IPS-18a (cell line): Measurements from ENCODE around the gene VSTM2L.

Experiments used
- H3K27ac ChIP-seq: one replicate; pipeline ENCODE4 v1.5.1; 2013; ENCODE audit warnings: low read length
- H3K27me3 ChIP-seq: one replicate; pipeline ENCODE4 v1.6.1; 2013; ENCODE audit warnings: mild to moderate bottlenecking, low read length; ENCODE audit not compliant: control insufficient read depth, insufficient read depth
- H3K36me3 ChIP-seq: one replicate; pipeline ENCODE4 v1.6.1; 2013; ENCODE audit warnings: low read depth, low read length; ENCODE audit not compliant: control insufficient read depth
- H3K4me1 ChIP-seq: one replicate; pipeline ENCODE4 v1.6.1; 2013; ENCODE audit warnings: low read depth, low read length; ENCODE audit not compliant: control insufficient read depth
- H3K4me3 ChIP-seq: one replicate; pipeline ENCODE4 v1.5.1; 2013; ENCODE audit warnings: low read length
- H3K9ac ChIP-seq: one replicate; pipeline ENCODE4 v1.6.1; 2013; ENCODE audit warnings: mild to moderate bottlenecking, low read length, moderate library complexity
- H3K9me3 ChIP-seq: one replicate; pipeline ENCODE4 v1.6.1; 2013; ENCODE audit warnings: low read depth, low read length; ENCODE audit not compliant: control insufficient read depth

VSTM2L gene

DNA sequence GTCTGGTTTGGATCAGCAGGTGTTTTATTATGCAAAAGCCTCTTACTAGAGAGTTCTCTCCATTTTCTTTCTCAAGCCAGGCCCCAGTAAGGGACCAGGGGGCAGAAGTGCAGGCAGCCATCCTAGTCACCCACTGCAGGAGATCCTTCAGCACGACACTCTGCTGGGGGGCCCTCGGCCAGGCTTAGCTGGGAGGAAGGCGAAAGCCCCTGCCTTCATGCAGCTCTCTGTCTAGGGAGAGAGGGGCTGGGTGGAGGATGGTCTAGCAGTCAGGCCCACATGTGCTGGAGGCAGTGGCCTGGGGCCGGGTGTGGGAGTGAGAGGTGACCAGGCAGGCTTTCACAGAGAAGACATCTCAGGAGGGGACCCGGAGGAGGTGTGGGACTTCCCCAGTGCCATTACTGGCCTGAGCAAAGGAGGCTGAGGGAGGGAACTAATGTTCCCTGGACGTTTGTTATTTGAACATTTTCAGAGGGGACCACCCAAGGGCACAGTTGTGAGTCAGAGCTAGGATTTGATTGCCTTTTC is 33.5 kb upstream of the VSTM2L start:
- peaks cover 17% of the 10 kb centered on the region for H3K4me1 ChIP-seq
- H3K9ac ChIP-seq: no peak overlapping the region
- H3K27ac ChIP-seq: no peak overlapping the region
- H3K36me3 ChIP-seq: peaks cover 6% of the 10 kb centered on the region
- no peaks in the 10 kb centered on the region for H3K9me3 ChIP-seq
- no peaks in the 10 kb centered on the region for H3K27me3 ChIP-seq
- H3K4me3 ChIP-seq: no peak overlapping the region

DNA sequence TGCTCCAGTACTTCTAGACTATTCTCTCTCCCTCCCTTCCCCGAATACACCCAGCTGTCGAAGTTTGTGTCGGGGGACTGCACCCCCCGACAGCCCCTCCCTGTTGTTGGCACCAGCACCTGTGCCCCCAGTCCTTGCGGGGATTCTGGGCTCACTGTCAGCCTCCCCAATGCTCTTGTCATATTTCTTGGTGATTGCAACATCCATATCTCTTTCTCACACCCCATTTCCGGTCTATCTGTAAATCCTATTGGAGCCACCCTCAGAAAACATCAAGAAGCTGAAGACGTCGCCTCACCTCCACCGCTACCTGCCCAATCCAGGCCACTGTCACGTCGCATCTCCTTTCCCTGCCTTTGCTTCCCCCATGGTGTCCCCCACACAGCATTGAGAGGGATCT is 32.6 kb upstream of the VSTM2L start:
- H3K4me1 ChIP-seq: peaks cover 17% of the 10 kb centered on the region
- H3K36me3 ChIP-seq: peaks cover 6% of the 10 kb centered on the region
- no peak overlapping the region for H3K4me3 ChIP-seq
- no peaks in the 10 kb centered on the region for H3K9me3 ChIP-seq
- H3K27me3 ChIP-seq: no peaks in the 10 kb centered on the region
- no peak overlapping the region for H3K27ac ChIP-seq
- no peak overlapping the region for H3K9ac ChIP-seq

DNA sequence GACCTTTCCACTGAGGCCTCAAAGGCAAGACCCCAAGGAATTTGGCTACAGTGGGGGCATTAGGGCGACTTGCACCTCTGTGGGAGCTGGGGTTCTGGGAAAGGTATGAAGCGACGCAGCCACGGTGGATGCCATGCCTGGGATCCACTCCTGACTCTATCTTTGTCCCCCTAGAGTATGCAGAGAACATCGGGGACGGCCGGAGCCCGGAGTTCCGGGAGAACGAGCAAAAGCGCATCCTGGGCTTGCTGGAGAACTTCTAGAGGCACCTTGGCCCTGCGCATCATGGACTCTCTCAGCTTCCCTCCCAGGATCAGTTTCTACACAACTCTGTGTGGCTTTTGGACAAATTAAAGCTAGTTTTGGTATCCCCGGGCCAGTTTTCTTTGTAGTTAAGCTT is 31.2 kb upstream of the VSTM2L start:
- H3K36me3 ChIP-seq: peaks cover 6% of the 10 kb centered on the region
- H3K27ac ChIP-seq: no peak overlapping the region
- no peaks in the 10 kb centered on the region for H3K9me3 ChIP-seq
- peaks cover 17% of the 10 kb centered on the region for H3K4me1 ChIP-seq
- H3K9ac ChIP-seq: no peak overlapping the region
- no peak overlapping the region for H3K4me3 ChIP-seq
- H3K27me3 ChIP-seq: no peaks in the 10 kb centered on the region

DNA sequence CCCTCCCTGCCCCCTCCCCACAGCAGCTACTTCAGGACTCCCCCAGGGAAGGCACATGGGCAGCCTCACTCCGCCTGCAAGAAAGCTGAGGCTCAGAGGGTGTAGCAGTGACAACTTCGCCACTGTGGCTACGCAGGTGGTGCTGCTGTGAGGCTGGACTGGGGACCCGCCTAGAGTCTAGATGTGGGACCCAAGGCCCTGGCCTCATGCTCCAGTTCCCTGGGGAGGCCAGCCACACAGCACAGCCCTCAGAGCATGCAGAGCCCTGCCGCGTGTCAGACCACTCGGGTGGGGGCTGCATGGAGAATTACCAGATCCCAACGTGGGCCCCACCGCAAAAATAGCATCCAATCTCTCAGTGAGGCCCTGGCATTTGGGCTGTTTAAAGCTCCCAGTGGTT is 30.8 kb upstream of the VSTM2L start:
- no peaks in the 10 kb centered on the region for H3K27me3 ChIP-seq
- H3K27ac ChIP-seq: no peak overlapping the region
- no peaks in the 10 kb centered on the region for H3K9me3 ChIP-seq
- no peak overlapping the region for H3K9ac ChIP-seq
- H3K4me3 ChIP-seq: no peak overlapping the region
- H3K36me3 ChIP-seq: peaks cover 6% of the 10 kb centered on the region
- H3K4me1 ChIP-seq: peaks cover 17% of the 10 kb centered on the region

GRCh38 chr20:37873884-37874283 is 29.0 kb upstream of the VSTM2L start:
- H3K9ac ChIP-seq: no peak overlapping the region
- peaks cover 11% of the 10 kb centered on the region for H3K4me1 ChIP-seq
- H3K36me3 ChIP-seq: peaks cover 6% of the 10 kb centered on the region
- no peak overlapping the region for H3K27ac ChIP-seq
- H3K9me3 ChIP-seq: no peaks in the 10 kb centered on the region
- no peaks in the 10 kb centered on the region for H3K27me3 ChIP-seq
- H3K4me3 ChIP-seq: no peak overlapping the region

DNA sequence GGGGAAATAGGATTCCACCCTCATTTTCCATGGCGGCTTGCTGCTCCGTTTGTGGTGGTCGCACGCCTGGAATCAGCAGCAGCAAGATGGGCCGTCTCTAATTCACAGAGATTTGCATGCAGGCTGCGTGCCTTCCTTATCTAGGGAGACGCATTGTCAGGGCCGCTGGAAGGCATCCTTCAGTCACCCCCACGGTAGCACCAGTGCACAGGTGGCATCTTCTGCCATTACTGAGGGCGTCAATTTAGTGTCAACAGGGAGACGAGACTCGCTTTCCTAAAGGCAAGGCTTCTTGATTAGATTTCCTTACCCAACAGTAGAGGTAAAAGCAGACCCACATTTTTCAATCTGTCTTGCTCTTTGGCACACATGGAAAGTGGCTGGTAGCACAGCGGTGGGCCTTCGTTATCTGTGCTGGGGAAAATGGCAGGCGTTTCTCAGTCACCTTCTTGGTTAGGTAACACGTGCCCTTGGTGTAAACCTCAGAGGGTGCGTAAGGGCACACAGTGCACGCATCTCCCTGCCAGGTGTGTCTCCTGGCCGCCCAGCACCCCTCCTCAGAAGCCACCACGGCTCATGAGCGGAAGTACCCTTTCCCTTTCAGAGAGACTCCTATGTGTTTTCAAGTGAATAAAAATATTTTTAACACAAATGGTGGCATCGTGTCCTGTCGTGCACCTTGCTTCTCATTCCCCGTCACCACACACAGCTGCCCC is 27.3 kb upstream of the VSTM2L start:
- Histone ChIP-seq H3K9ac (no peak overlapping the region), H3K27me3 (no peaks in the 10 kb centered on the region), H3K27ac (no peak overlapping the region), H3K4me3 (no peak overlapping the region), H3K4me1 (no peaks in the 10 kb centered on the region), H3K9me3 (no peaks in the 10 kb centered on the region), H3K36me3 (peaks cover 6% of the 10 kb centered on the region)

- H3K9ac ChIP-seq: no peak overlapping the region
- no peak overlapping the region for H3K27ac ChIP-seq
Observed at GRCh38 chr20:37876863-37877262, 26.1 kb upstream of the VSTM2L start.

GRCh38 chr20:37877832-37878772 is 24.8 kb upstream of the VSTM2L start:
- H3K27ac ChIP-seq: no peak overlapping the region
- H3K4me1 ChIP-seq: no peaks in the 10 kb centered on the region
- no peak overlapping the region for H3K4me3 ChIP-seq
- H3K36me3 ChIP-seq: peaks cover 6% of the 10 kb centered on the region
- no peaks in the 10 kb centered on the region for H3K9me3 ChIP-seq
- no peaks in the 10 kb centered on the region for H3K27me3 ChIP-seq
- H3K9ac ChIP-seq: no peak overlapping the region

More at GRCh38 chr20:37876863-37877262, 26.1 kb upstream of the VSTM2L start:
- Histone ChIP-seq H3K27me3 (no peaks in the 10 kb centered on the region), H3K9me3 (no peaks in the 10 kb centered on the region), H3K4me3 (no peak overlapping the region), H3K36me3 (peaks cover 6% of the 10 kb centered on the region), H3K4me1 (no peaks in the 10 kb centered on the region)

DNA sequence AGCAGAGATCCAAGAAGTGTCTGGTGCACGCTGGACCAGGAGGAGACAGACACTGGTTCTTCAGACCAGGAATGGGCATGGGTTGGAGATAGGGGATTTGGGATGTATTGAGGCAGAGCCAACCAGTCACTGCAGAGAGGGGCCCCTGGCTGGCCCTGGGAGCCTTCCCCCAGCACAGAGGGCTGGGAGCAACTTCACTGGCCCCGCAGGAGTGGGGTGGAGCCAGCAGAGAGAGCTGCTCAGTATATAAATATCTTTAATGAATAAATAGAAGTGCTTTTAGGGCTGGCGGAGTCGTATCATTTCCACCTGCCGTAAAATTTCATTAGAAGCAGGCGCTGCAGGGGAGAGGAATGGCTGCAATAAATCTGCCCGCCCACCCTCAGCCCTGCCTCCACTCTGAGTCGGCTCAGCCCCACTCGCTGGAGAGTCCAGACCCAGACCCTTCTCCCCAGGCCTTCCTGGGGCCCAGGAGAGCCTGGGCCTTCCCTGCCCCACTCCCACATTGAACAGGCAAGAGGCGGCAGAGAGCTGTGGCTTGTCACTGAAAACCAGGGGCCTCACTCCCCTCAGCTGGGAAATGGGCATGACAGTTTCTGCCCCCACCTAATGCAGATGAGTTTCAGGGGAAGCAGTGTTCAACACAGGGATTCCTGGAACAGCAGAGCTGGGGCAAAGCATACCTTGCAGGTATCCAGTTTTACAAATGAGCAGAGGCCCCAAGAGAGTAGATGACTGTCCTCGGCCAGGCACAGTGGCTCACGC is 23.9 kb upstream of the VSTM2L start:
- Histone ChIP-seq H3K9me3 (no peaks in the 10 kb centered on the region), H3K27ac (no peak overlapping the region), H3K36me3 (peaks cover 2% of the 10 kb centered on the region), H3K4me1 (no peaks in the 10 kb centered on the region), H3K4me3 (no peak overlapping the region), H3K27me3 (no peaks in the 10 kb centered on the region), H3K9ac (no peak overlapping the region)

DNA sequence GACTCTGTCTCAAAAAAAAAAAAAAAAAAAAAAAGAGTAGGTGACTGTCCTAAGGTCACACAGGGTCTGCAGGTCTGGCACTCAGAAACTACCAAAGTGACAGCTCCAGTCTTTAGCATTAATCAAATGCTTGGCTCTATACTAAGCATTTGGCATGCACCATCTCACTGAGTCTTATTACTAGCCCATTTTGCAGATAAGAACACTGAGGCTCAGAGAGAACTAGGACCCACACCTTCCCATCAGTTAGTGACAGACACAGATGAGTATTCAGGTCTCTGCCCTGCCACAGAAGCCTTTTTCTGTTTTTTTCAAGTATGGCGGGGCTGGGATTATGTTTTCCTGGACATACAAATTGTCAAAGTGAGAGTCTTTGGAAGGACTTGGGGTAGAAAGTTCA is 23.1 kb upstream of the VSTM2L start:
- Histone ChIP-seq H3K9me3 (no peaks in the 10 kb centered on the region), H3K27me3 (no peaks in the 10 kb centered on the region), H3K4me1 (no peaks in the 10 kb centered on the region), H3K9ac (no peak overlapping the region), H3K36me3 (no peaks in the 10 kb centered on the region), H3K4me3 (no peak overlapping the region), H3K27ac (no peak overlapping the region)
